GM18526 (cell line): ENCODE data around the gene RPL31.

Experiments
- POLR2A ChIP-seq: IDR thresholded peaks from 3 replicates; pipeline ENCODE4 v1.6.1; 2011; ENCODE audit not compliant: insufficient read length; ENCODE audit errors: extremely low read depth

Gene RPL31

DNA sequence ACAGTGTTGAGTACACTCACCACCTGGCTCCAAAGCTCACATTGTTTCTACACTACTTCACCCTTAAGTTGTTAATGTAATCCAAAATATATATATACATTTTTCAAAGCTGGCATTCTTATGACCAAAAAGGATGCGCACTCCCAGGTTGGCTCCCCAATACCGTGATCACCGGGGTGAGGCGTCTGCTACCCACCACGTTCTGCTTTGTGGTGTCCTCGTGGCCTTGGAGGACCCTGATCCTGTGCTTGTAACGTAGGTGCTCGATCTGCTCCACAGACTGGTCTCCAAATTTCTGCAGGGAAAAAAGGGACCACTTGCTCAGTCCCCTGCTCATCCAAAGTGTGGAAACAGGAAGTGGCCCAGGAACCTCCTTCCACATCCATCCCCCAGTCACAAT, 25.8 kb downstream of the RPL31 start:
- TF ChIP-seq POLR2A = no peak

DNA sequence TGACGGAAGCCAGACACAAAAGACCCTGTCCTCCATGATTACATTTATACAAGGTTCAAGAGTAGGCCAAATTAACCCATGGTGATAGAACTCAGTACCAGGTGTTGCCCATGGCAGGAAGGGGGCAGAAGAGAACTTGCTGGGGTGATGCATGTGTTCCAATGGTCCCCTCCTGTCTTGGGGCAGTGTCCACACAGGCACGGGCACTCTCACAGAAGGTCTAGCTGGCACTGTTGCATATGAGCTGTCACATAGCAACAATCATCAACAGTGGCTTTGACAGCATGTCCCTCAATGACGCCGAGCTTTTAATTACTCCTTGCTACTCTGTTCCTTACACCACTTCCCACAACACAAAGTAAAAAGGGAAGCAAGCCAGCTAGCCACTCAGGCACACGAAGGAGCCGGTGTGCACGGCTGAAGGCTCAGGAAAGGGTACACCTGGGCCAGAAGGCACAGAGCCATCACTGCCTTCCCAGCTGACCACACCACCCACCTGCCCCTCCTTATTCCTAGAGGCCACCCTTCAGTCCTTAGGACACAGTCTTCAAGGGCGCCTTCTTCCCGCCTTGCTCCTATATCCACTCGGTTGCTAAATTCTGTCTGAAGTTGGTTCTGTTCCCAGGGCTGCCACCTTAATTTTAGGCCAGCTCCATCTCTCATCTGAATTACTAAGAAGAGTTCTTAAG, 28.9 kb downstream of the RPL31 start:
- no peak for TF ChIP-seq POLR2A

DNA sequence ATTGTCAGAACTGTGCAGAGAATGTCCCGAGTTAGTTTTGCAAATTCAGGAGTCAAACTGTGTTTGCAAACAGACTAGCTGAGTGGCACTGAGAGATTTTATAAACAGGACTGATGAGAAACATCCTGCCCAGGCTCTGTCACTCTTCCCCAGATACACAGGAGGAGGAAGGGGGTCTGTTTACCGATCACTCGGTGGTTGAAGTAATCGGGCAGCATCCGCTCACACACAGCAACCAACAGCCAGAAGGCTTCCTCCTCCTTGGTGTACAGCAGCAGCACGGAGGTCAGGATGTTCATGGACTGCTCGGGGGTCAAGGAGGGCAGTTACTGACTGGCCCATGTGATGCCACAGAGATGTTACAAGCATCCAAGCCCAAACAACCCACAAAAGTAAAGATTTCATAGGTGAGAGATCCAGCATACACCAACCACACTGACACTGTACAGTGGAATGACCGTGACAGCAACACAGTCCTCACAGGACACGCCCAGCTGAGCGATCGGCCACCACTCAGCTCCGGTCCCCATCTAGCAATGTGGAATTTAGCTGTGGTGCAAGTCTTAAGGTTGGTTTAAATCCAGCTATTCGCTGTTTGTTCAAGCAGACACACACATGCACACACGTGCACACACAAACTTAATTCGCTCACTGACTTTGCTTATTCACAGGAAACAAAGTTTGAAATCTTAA, 30.1 kb downstream of the RPL31 start:
- TF ChIP-seq POLR2A = no peak

DNA sequence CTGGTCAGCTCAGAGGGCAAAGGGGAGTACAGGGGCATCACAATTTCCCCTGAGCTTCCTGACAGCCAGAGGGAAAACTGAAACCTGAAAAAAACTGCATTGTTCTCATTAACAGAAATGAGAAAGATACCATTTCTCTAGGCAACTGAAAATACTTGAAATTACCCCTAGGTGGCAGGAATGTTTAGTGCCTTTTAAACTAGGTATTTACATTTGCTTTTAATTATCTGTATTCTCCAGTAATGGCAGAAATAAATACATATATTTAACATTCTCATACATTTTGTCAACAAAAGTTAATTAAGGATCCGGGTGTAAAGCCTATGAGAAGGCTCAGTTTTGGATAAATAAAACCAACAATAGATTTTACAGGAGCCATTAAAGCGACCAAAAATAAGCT, 34.5 kb downstream of the RPL31 start:
- no peak for TF ChIP-seq POLR2A

DNA sequence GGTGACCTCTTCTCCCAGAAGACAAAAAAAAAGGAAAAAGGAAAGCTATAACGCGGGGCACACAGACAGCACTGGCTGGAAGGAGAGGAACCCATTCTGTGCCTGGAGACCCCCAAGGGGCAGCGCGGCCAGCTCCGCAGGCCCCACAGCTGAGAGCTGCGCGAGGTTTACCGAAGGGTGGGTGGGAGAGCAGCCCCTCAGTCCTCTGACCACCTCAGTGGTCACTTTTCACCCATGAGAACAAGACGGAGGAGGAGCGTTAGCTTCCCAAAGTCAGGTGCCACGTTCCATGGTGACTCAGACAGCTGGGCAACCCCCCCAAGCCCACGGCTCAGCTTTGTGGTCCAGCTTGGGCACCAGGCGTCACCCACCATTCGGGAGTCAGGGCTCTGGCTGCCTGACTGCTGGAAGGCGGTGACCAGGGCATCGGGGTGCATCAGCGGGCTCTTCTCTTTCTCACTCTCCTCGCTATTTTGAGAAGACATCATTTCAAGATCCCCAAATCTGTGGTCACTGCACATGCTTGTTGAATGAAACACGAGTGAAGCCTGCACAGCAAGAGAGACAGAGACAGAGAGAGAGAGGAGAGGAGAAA, 35.2 kb downstream of the RPL31 start:
- no peak for TF ChIP-seq POLR2A

DNA sequence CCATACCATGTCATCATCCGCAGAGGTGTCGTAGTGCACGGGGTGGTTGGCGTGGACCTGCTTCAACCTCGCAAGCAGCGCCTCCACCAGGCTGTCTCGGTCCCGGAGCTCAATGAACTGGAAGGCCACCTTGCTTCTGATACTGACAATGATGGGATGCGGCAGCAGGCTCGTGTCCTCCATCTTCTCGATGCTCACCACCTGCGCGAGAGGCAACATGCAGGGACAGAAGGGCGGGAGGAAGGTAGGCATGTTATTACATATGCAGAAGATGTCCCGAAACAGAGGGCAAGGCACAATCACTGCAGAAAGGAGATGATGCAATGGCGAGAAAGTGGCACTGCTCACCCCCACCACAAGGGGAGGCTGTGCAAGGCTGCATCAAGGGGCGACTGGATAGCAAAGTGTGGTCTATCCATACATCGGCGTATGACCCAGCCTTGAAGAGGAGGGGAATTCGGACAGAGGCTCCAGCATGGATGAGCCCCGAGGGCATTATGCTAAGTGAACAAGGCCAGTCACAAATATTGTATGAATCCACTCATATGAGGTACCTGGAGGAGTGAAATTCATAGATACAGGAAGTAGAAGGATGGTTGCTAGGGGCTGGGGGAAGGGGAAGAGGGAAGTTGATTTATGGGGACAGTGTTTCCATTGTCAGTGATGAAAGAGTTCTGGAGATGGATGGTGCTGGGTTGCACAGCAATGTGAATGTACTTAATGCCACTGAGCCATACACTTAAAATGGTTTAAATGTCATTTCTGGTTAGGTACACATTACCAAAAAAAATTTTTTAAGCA, 36.6 kb downstream of the RPL31 start:
- TF ChIP-seq POLR2A = no peak

DNA sequence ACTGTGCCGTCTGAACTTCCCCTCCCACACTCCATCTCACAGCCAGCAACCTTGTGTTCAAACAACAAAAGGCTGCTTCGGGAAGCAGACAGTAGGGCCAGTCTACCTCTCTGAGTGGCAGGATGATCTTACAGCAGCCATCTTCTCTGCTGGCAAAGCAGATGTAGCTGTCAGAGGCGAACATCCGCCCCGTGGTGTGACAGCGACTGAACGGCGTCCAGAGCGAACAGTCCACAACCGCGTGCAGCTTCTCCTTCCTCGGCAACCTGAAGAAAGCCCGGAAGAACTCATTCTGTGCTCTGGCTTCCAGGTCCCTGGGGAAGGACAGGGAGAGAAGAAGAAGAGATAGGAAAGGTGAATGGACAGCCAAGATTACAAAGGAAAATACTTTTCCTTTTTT, 38.0 kb downstream of the RPL31 start:
- TF ChIP-seq POLR2A = no peak

DNA sequence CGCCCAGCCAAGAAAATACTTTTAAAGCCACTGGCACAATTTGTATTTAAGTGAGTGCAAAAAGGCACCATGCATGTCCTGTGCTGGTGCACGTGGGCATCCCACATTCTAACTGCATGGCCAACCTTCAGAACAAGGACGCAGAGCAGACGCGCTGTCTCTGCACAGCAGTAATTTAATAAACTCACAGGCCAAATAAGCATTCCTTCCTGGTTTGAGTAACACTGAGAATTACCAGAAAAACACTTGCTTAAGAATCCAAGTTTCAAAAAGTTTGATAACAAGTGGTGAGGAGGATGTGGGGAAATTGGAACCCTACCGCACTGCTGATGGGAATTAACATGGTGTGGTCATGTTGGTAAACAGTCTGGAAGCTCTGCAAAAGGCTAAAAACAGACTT, 38.7 kb downstream of the RPL31 start:
- no peak for TF ChIP-seq POLR2A

DNA sequence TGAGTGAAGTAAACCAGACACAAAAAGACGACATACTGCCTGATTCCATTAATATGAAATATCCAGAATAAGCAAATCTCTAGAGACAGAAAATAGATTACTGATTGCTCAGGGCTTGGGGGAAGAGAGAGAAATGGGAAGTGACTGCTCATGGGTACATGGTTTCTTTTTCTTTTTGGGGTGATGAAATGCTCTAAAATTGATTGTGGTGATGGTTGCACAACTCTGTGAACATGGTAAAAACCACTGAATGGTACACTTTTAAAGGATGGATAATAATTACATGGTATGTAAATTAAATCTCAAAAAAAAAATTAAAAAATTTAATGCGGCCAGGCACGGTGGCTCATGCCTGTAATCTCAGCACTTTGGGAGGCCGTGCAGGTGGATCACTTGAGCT, 39.3 kb downstream of the RPL31 start:
- TF ChIP-seq POLR2A = no peak

DNA sequence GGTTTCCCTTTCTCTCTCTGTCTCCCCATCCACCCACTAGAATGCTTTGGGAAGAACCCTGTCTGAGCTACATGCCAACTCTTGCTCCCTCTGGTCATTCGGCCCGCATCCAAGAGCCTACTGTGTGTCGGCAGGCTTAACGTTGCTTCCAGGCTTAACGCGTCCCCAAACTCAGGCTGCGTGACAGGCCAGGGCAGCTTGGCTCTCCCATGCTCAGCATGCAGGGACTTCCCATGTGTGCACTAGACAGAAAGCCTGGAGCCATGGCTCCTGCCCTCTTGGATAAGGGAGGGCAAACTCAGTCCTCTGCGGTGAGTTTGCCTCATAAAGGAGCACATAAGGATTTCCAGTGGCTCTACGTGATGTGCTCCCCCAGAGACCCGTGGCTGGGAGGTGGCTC, 43.2 kb downstream of the RPL31 start:
- TF ChIP-seq POLR2A = no peak

DNA sequence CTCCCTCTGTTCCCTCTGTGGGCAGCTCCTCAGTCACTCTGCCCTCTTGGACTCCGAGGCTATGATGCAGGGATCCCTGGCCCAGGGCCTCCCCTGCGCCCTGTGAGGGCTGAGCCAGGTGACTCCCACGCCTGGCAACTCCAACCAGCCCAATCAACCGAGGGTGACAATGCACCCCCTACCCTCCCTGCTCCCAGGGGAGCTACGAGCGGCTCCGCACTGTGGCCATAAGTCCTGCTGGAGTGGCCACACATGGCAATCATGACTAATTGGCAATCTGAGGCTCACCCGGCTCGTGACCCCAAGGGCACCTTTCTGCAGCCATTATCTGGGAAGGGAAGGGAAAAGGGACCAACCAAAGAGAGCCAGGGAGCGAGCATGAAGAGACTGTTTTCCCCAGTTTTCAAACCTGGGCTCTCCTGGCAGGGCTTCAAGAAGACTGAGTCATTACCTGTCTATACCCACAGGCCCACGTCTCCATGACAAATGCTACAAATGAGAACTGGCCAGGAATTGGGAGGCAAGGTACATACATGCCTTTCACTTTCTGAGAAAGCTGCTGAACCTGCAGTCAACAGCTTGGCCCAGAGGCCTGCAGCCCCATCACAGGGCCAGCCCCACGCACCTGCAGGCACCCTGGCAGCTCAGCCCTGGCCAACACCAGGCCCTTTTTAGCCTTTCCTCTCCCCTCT, 45.1 kb downstream of the RPL31 start:
- TF ChIP-seq POLR2A = no peak

DNA sequence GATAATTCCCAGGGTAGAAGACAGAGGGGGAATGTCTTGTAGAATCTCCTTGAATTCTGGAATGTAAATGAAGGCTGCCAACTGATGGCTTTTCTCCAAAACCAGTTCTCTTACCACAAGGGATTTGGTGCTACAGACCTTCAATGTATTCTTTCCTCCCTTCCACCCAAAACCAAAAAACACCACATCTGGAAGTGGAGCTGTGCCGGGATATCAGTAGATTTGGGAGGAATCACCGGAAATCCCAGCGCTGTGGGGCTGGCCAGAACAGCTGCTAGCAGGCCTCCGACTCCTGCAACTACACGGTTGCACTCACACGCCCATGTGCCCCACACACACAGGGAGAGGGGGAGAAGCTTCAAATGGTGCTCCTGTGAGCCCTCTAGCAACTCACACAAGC, 45.7 kb downstream of the RPL31 start:
- no peak for TF ChIP-seq POLR2A

DNA sequence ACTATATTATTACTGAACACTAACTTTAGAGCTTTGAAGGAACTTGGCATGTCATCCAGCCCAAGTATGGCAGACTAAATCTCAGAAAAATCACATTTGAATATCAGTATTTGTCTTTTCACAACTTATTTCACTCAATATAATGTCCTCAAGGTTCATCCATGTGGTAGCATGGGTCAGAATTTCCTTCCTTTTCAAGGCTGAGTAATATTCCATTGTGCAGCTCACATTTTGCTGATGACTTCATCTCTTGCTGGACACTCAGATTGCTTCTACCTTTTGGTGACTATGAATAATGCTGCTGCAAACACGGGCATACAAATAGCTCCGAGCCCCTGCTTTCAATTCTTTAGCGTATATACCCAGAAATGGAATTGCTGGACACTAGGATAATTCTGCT, 46.7 kb downstream of the RPL31 start:
- TF ChIP-seq POLR2A = no peak

DNA sequence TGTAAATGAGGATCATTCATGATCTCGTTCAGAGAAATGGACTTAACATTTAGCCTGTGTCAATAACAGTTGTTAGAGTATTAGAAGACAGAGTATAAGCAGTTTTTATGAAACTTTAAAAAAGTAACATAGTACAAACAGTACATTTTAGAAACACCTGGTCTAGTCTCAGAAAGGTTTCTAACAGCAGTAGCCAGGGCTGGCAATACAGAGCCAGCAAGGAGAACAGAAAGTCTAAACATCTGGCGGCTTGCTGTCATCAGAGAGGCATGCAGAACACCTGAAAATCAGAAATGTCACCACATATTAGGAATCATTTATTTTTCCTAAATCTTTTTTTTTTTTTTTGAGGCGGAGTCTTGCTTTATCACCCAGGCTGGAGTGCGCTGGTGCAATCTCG, 50.1 kb downstream of the RPL31 start:
- no peak for TF ChIP-seq POLR2A

DNA sequence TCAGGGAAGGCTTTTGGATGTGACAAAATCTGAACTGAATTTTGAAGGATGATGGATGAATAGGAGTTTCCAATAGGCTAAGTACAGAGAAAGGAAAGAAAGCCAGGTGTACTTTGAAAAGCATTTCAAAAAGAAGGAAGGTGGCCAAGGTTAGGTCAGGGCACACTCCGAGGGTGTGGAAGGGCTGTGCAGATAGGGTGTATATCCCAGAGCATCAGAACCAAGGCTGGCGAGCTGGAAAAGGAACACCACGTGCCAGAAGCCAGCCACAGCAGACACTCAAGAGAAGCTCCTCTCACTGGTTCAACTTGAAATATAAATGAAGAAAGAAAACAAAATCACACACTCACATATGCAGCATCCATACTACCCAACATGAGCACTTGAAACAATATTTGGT, 51.0 kb downstream of the RPL31 start:
- TF ChIP-seq POLR2A = no peak
